K562 (cell line): ENCODE measurements around the gene RAB25. TPM values are rescaled to one million over a fixed set of nuclear protein-coding genes. Genes with fewer than 3 reads are reported as not detected.

Experiments used
- BACH1 ChIP-seq: fragments of 200-800 bp; sonication (Bioruptor generic); IDR thresholded peaks from 2 replicates; pipeline ENCODE4 v1.6.1; 2016; ENCODE audit warnings: missing genetic modification characterization, missing compliant biosample characterization
- BRF2 ChIP-seq: IDR thresholded peaks from 3 replicates; pipeline ENCODE4 v1.6.1; 2011; ENCODE audit warnings: borderline replicate concordance, mild to moderate bottlenecking; ENCODE audit not compliant: insufficient read length, insufficient read depth
- C11orf30 ChIP-seq: fragments of 450-650 bp; IDR thresholded peaks from 2 replicates; pipeline ENCODE4 v1.6.1; 2016; ENCODE audit warnings: low read depth, mild to moderate bottlenecking
- DMBX1 ChIP-seq: fragments of 250-450 bp; sonication (Bioruptor Pico); IDR thresholded peaks from 2 replicates; pipeline ENCODE4 v1.8.0; 2022; ENCODE audit warnings: inconsistent platforms, mild to moderate bottlenecking, moderate library complexity, borderline replicate concordance
- EP300 ChIP-seq: IDR thresholded peaks from 2 replicates; pipeline ENCODE4 v1.6.1; 2012; ENCODE audit warnings: low read length, improper control_type of control experiment
- FOXA3 ChIP-seq, 2 experiments: fragments of 450-650 bp in 1 of 2; sonication (generic) in 1 of 2; formaldehyde crosslinking; IDR thresholded peaks in 1 of 2; conservative IDR thresholded peaks in 1 of 2; 2 replicates each; pipeline versions ENCODE4 v1.4.0 to v1.8.0; 2020 to 2022; ENCODE audit warnings: mild to moderate bottlenecking in 2 of 2, missing genetic modification reagents in 1 of 2
- MCM3 ChIP-seq: fragments of 450-650 bp; IDR thresholded peaks from 2 replicates; pipeline ENCODE4 v1.6.1; 2016
- MNT ChIP-seq, 2 experiments: fragments of 450-650 bp; conservative IDR thresholded peaks; 2 replicates each; pipeline ENCODE4 v1.6.1; 2017; ENCODE audit warnings: mild to moderate bottlenecking in 2 of 2, moderate library complexity in 2 of 2
- NFIX ChIP-seq: fragments of 250-450 bp; sonication (Bioruptor Pico); IDR thresholded peaks from 2 replicates; pipeline ENCODE4 v1.4.0; 2020; ENCODE audit warnings: low read depth, mild to moderate bottlenecking, moderate library complexity
- NFRKB ChIP-seq: fragments of 450-650 bp; IDR thresholded peaks from 2 replicates; pipeline ENCODE4 v1.6.1; 2016; ENCODE audit warnings: low read depth
- OTX1 ChIP-seq: fragments of 450-650 bp; formaldehyde crosslinking; IDR thresholded peaks from 2 replicates; pipeline ENCODE4 v1.4.0; 2022; ENCODE audit warnings: mild to moderate bottlenecking
- PRDM10 ChIP-seq: fragments of 450-650 bp; IDR thresholded peaks from 2 replicates; pipeline ENCODE4 v1.6.1; 2018; ENCODE audit not compliant: partially characterized antibody
- RBM34 ChIP-seq: fragments of 200-400 bp; formaldehyde crosslinking; IDR thresholded peaks from 2 replicates; pipeline ENCODE4 v1.6.1; 2018; ENCODE audit warnings: low read length, borderline replicate concordance; ENCODE audit not compliant: insufficient read depth
- THAP12 ChIP-seq: fragments of 250-450 bp; sonication (Bioruptor Pico); IDR thresholded peaks from 2 replicates; pipeline ENCODE4 v1.9.0; 2021; ENCODE audit warnings: mild to moderate bottlenecking, inconsistent platforms
- YY1 ChIP-seq, 3 experiments: IDR thresholded peaks; 2 replicates each; pipeline ENCODE4 v1.6.1; 2011; ENCODE audit warnings: low read length in 2 of 3, mild to moderate bottlenecking in 2 of 3, moderate library complexity in 2 of 3, borderline replicate concordance in 1 of 3, control low read depth in 1 of 3, low read depth in 1 of 3; ENCODE audit not compliant: insufficient read depth in 3 of 3, insufficient replicate concordance in 2 of 3, control insufficient read depth in 1 of 3, insufficient read length in 1 of 3; ENCODE audit errors: extremely low read depth in 1 of 3
- ZNF232 ChIP-seq: sonication (generic); formaldehyde crosslinking; IDR thresholded peaks from 2 replicates; pipeline ENCODE4 v1.8.0; 2022; ENCODE audit warnings: mild to moderate bottlenecking, missing genetic modification reagents
- ZNF253 ChIP-seq: fragments of 250-450 bp; sonication (Bioruptor Pico); conservative IDR thresholded peaks from 2 replicates; pipeline ENCODE4 v1.6.1; 2021; ENCODE audit warnings: mild to moderate bottlenecking
- ZSCAN29 ChIP-seq: fragments of 450-650 bp; IDR thresholded peaks from 2 replicates; pipeline ENCODE4 v1.6.1; 2017
- polyA plus RNA-seq, 8 experiments: library from polyadenylated mRNA; depleted of rRNA in 4 of 8; stranded (reverse) in 5 of 8; unstranded in 3 of 8; fragments of >200 nt; fragmentation: Nextera tagmentation in 2 of 8; fragmentation: Illumina TruSeq in 1 of 8; extraction: Ambion mirVana in 2 of 8; extraction: Trizol in 1 of 8; gene quantifications; 2 replicates each; pipeline versions ENCODE4 v1.2.1 to v1.2.3, GENCODE V29; 2011 to 2014; ENCODE audit warnings: inconsistent platforms in 1 of 8, missing spikeins in 1 of 8
- total RNA-seq, 7 experiments: library from RNA; depleted of rRNA in 6 of 7; stranded (reverse); fragments of >200 nt in 6 of 7; fragmentation: Illumina TruSeq in 2 of 7; extraction: Trizol in 2 of 7; gene quantifications; 2 replicates each; pipeline versions ENCODE4 v1.2.1 to v1.2.3, GENCODE V29; 2011 to 2021; ENCODE audit warnings: low replicate concordance in 1 of 7

The RAB25 gene
- total and polyA plus RNA-seq, 9 of the 15 experiments (the other 6 are each of a cell fraction or from before 2014, with no cell fraction given): 0.10 to 0.27 (median 0.13) TPM; not detected in 6

GRCh38 chr1:156052862-156053767, 7.8 kb upstream of the RAB25 start (continued):
- TF ChIP-seq PRDM10: peak; percentile 9
- no peak for TF ChIP-seq OTX1
- 0 out of 2 replicates have a peak, but pooled peaks have one; percentile 9 for TF ChIP-seq THAP12 (CRISPR knock-in tag)
- no peak for TF ChIP-seq RBM34
- TF ChIP-seq MNT (conservative IDR thresholded peaks at IDR 0.05): peak; percentile 90 to 95
- no peak for TF ChIP-seq ZSCAN29
- TF ChIP-seq BACH1 (tag): no peak
- TF ChIP-seq NFIX (CRISPR knock-in tag): no peak
- TF ChIP-seq ZNF232 (CRISPR knock-in tag): no peak
- TF ChIP-seq DMBX1 (CRISPR knock-in tag): no peak
- no peak for TF ChIP-seq MCM3
- TF ChIP-seq C11orf30: no peak; the same call in 1 of the 2 replicates
- no peak for TF ChIP-seq ZNF253
- no peak for TF ChIP-seq EP300
- TF ChIP-seq NFRKB: no peak
- no peak for TF ChIP-seq FOXA3 (CRISPR knock-in tag; conservative IDR thresholded peaks at IDR 0.05 in 1 of 2, IDR thresholded peaks at IDR 0.05 in 1 of 2)
- TF ChIP-seq YY1 (IDR thresholded peaks at IDR 0.05; ENCODE audit: borderline replicate concordance in 1 of 3, control insufficient read depth in 1 of 3, extremely low read depth in 1 of 3, insufficient read depth in 3 of 3, insufficient read length in 1 of 3, insufficient replicate concordance in 2 of 3, low read depth in 1 of 3, low read length in 2 of 3): peak in 2 of 3 experiments; percentile 6 to 26
- TF ChIP-seq BRF2: no peak
